NCI-H2227 (cell line): ENCODE measurements around the gene KRTAP12-4.
"Not testable (repeated sequence)": the region's sequence is repeated elsewhere in the genome, so short reads cannot be mapped to it uniquely, and the experiment has no call there.

Experiments used
- DNase-seq: peaks from one replicate; lab custom pipeline; 2025; ENCODE audit not compliant: unreplicated experiment; lab: John Stamatoyannopoulos, UW

Gene KRTAP12-4

DNA sequence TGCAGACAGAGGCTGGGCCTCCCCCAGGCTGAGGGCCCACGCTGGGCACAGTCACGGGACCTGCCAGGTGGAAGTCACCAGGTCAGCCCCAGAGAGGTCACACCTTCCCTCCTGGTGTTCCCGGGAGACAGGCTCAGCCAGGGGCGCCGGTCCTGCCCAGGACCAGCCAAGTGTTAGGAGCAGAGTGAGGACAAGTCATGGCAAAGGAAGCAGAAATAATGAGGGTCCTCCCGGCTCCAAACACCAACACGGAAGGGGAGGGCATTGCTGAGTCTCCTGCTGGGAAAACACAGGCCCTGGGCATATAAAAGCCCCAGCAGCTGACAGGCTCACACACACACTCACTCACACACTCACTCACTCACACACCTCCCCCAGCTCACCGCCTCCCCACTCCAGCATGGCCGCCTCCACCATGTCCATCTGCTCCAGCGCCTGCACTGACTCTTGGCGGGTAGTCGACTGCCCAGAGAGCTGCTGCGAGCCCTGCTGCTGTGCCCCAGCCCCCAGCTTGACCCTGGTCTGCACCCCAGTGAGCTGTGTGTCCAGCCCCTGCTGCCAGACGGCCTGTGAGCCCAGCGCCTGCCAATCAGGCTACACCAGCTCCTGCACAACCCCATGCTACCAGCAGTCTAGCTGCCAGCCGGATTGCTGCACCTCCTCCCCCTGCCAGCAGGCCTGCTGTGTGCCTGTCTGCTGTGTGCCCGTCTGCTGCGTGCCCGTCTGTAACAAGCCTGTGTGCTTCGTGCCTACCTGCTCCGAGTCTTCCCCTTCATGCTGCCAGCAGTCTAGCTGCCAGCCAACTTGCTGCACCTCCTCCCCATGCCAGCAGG is 17.2 kb downstream of the KRTAP12-4 start, which contains the start of gene KRTAP10-10:
Gene KRTAP10-10 (plus strand): TSS at position 339 of the 833 bp plus-strand sequence. CDS start 62 bp downstream, at position 401.
- peak; percentile 66 for DNase-seq

DNA sequence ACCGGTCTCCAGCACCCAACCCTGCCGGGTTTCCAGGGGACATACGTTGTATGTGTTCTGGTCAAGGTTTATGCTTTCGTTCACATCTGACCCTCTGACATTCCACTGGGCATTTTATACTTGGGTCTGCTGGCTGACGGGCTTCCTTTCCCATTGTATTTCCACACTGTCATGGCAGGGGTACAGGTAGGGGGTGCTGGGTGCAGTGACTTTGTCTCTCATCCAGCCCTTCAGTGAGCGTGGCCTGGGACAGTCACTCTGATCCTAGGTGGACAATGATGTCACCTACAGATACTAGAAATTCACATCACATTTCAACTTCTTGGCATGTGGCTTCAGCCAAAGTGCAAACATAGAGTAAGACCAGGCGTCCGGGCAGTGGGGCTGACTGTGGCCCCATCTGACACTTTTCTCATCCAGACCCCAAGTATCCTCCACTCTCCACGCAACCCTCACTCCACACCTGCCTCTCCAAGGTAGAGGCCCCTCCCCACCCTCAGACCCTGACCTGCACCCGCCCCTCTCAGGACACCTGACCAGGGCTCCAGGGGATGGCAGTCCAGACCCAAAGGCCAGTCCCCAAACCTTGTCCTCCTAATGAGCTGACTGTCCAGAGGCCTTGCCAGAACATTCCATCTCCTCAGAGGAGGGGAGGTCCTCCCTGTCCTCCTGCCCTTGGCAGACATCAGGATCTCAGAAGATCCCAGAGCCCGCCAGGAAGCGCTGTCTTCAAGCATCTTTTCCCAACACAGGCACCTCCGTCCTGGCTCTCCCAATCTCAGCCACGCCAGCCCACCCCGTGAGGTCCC is 18.0 kb downstream of the KRTAP12-4 start:
- no peak for DNase-seq

DNA sequence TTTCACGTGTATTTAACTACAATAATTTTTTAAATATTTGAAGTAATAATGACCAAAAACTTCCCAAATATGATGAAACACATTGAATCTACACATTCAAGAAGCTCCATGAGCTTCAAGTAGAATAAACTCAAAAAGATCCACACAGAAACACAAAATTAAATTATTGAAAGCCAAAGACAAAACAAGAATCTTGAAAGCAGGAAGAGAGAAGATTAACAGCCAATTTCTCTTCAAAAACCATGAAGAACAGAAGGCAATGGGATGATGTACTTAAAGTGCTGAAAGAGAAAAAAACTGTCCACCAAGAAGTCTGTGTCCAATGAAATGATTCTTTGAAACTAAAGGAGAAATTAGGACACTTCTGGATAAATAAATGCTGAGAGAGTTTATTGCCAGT is 22.4 kb downstream of the KRTAP12-4 start:
- DNase-seq, result no peak

DNA sequence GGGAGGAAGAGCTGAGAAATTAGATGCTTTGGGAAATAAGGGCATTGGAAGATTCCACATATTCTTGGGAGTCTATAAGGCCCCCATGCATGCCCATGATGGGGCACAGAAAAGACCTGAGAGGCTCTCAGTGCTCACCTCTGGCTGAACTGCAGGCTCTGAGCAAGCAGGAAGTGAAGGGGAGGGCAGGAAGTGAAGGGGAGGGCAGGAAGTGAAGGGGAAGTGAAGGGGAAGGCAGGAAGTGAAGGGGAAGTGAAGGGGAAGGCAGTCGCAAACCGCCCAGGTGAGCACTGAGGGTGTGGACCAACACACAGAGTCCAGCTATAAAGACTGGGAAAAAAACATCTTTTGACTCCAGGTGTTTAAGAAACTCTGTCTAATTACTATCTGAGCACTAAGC is 24.0 kb downstream of the KRTAP12-4 start:
- no peak for DNase-seq

DNA sequence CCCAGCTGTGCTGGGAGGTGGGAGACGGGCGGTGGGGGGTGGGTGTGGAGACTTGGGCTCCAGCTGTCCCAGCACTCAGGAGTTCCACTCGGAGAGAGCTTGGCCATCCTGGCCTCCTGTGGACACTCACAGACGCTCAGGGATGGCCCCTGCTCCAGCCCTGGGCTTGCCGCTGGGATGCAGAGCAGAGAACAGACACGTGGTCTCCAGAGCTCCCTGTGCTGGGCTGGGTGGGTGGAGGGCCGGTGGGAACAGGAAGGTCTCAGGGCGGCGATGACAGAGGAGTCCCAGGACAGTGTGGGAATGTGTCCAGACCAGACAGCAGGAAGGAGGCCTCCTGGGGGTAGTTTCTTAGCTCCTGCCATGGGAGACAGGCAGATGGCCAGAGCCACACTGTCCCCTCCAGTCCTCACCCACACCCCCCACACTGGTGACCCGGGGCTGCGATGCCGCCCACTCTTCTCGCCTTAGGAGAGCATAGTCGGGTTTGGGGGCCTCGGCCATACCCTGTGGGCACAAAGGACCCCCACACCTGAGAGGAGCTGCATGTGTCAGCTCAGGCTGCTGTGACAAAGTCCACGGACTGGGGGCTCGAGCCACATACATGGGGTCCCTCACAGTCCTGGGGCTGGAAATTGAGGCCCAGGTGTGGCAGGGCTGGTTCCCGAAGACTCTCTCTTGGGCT is 25.6 kb downstream of the KRTAP12-4 start:
- no peak for DNase-seq

DNA sequence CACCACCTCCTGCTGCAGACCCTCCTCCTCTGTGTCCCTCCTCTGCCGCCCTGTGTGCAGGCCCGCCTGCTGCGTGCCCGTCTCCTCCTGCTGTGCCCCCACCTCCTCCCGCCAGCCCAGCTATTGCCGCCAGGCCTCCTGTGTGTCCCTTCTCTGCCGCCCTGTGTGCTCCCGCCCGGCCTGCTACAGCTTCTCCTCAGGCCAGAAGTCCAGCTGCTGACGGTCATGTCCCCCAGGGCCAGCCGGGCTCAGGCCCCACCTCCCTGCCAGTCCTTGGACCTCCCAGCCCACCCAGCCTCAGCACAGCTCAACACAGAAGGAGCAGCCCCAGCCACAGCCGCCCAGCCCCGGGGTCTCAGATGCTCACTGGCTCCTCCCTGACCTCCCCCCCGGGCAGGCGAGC is 26.6 kb downstream of the KRTAP12-4 start:
- DNase-seq, result not testable (repeated sequence)

DNA sequence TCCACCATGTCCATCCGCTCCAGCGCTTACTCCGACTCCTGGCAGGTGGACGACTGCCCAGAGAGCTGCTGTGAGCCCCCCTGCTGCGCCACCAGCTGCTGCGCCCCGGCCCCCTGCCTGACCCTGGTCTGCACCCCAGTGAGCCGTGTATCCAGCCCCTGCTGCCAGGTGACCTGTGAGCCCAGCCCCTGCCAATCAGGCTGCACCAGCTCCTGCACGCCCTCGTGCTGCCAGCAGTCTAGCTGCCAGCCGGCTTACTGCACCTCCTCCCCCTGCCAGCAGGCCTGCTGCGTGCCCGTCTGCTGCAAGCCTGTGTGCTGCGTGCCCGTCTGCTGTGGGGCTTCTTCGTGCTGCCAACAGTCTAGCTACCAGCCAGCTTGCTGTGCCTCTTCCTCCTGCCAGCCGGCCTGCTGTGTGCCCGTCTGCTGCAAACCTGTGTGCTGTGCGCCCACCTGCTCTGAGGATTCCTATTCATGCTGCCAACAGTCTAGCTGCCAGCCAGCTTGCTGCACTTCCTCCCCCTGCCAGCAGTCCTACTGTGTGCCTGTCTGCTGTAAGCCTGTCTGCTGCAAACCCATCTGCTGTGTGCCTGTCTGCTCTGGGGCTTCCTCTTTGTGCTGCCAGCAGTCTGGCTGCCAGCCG is 27.2 kb downstream of the KRTAP12-4 start:
- not testable (repeated sequence) for DNase-seq

DNA sequence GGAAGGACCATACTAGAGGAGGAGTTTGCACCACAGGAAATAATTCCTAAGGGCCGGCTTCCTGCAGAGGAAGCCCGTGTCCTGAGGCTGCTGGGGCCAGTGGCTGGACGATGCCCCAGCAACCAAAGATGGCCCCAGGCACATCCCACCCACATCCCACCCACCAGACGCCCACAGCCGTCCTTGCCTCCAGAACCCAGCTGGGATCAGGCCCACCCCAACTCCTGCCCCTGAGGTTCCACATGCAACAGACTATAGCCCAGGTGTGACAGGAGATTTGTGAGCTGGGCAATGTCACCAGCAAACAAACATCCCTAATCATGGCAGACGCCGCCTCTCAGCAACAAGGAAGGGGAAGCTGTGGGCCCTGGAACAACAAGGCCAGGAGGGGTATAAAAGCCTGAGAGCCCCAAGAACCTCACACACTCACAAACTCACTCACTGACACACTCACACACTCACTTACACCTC is 27.8 kb downstream of the KRTAP12-4 start, which contains the start of gene KRTAP10-9:
Gene KRTAP10-9 (plus strand): TSS at position 421 of the 471 bp plus-strand sequence. CDS start 79 bp downstream, outside the sequence.
- no peak for DNase-seq

DNA sequence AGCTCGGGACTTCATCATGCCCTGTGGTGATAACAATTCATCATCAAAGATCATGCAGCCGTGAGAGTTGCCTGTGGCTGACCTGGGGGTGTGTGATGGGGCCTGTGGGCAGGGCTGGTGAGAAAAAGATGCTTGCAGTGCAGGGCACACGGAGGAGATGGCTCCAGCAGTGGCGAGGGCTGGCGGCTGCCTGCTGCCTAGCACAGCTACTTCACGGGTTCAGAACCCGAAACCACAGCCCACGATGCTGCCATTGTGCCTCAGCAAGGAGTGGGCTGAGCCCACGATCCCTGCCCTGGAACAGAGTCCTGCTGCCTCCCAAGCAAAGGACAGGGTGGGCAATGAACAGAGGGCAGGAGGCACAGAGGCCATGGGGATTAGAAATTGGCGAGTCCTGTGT is 28.2 kb downstream of the KRTAP12-4 start:
- no peak for DNase-seq

DNA sequence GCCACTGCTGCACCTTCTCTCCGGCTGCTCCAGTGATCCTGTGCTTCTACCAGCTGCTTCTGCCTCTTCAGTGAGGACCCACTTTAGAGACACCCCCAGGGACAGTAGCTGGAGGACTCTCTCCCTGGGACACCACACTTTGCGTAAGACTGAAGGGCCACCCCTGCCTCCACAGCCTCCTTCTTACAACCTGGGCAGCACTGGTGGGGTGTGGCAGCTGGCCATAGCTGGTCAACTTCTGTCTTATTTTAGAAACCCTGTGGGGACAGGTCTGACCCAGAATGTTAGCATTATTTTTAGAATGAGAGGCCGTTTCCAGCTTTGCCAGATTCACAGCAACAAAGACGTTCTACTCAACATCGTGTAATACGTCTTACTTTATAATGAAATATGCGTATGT is 28.7 kb downstream of the KRTAP12-4 start:
- DNase-seq, result no peak

DNA sequence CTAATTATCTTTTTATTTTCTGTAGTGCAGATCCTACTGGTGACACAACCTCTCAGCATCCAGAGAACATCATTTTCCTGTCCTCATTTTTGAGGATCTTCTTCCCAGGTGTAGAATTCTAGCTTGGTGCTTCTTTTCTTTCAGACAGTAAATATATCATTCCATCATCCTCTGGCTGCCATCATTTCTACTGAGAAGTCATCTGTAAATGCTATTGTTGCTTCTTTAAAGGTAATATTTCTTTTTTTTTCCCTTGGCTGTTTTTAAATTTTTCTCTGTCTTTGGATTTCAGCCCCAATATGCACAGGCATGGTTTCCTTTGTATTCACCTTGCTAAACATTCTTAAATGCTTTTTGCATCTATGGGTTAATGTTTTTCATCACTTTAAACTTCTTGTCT is 30.9 kb downstream of the KRTAP12-4 start:
- DNase-seq, result no peak

DNA sequence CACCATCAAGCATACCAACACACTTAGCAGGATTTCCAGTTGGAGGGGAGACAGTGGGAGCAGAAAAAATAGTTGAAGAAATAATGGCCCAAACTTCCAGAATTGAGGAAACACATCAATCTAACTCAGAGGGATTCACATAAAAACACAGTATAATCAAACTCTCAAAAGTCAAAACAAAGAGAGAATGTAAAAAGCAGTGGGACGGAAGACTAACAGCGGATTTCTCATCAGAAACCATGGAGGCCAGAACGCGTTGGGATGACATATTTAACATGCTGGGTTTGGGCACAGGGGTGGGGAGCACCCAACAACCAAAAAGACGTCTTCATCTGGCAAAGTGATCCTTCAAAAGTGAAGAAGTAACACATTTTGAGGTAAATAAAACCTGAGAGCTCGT is 34.6 kb downstream of the KRTAP12-4 start:
- DNase-seq, result no peak

DNA sequence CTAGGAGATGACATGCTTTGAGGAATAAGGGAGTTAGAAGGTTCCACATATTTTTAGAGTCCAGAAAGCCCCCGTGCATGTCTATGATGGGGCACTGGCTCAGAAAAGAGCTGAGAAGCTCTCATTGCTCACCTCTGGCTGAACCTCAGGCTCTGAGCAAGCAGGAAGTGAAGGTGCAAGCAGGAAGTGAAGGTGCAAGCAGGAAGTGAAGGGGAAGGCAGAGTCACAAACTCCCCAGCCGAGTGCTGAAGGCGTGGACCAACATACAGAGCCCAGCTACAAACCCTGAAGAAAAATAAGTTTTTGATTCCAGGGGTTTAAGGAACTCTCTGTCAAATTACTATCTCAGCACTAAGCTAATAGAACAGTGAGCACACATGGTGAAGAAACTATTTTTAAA is 35.5 kb downstream of the KRTAP12-4 start:
- no peak for DNase-seq

DNA sequence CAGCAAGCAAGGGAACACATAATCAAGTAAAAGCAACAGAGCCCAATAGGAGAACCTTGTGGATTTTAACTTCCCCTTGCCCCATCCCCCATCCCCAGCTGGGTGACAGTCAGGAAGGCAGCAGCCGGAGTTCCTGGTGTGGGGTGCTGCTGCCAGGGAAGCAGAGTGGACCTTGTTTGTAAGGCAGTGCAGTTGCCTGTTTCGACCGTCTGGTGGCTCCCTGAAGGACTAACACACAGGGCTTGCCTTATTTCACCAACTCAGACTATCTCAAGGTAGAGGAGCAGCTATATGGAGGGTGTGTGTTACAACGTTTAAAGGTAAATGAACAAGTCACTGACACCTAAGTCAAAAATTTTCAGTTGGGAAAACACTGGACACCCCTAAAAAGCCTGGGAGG is 36.0 kb downstream of the KRTAP12-4 start:
- DNase-seq, result no peak

DNA sequence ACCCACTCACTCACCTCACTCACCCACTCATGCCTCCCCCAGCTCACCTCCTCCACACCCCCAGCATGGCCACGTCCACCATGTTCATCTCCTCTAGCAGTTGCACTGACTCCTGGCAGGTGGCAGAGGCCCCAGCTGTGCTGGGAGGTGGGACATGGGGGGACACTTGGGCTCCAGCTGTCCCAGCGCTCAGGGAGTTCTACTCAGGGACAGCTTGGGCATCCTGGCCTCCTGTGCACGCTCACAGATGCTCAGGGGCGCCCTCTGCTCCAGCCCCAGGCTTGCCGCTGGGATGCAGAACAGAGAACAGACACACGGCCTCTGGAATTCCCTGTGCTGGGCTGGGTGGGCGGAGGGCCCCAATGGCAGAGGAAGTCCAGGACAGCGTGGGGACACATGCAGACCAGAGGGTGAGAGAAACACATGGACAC is 37.4 kb downstream of the KRTAP12-4 start:
- no peak for DNase-seq

DNA sequence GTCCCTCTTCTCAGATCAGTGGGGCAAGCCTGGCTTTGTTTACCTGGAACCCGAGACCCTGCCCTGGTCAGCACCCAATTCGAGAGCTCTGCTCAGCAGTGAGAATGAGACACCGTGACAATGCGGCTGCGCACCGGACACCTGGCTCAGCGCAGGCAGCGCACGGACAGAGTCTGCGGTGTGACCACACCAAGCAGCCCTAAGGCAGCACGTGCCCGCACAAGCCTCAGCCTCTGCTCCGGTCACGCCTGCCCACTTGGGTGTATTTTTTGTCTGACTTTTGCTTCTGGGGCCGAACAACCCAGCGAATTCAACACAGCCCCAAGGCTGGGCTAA is 37.9 kb downstream of the KRTAP12-4 start:
- no peak for DNase-seq

DNA sequence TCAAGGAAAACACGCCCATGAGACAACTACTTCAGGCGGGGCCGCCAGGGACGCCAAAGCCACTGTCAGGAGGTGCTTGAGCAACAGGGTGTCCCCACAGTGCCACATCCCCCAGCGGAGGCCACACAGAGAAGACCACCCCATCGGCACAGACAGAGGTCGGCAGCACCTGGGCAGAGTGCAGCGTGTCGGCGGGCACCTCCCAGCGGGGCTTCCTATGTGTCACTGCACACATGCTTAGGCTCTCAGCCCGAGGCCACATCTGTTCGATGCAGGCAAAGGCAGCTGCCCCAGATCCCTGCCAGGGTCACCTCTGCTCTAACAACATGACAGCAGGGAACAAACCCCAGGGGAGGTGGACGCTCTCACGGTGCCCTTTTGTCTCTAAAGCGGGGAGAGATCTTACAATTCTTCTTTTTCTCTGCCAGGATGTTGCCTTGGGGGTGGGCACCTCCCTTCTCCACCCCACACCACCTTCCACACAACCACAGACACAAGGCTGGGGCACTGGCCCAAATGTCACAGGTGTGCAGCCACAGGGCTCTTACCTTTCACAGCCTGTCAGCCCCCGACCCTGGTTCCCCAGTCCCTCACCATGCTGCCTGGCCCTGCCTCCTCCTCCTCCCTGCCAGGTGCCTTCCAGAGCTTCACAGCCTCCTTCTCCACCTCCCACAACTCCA is 38.4 kb downstream of the KRTAP12-4 start:
- DNase-seq, result no peak

DNA sequence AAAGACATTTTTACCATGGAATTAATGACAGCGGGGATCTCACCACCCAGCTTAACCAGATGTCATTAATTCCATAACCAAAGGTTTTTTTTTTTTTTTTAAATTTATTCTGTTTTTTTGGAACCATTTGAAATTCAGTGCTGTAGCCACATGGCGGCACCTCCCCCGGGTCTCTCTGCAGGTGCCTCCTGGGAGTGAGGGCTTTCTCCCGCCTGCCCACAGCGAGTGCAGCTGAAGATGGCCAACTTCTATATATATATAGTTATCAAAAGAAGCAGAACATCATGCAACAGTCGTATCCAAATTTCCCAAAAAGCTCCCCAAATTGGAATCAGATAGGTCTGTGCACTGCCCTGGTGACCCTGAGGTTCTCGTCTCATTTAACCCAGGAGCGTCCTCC is 39.0 kb downstream of the KRTAP12-4 start:
- DNase-seq, result no peak

DNA sequence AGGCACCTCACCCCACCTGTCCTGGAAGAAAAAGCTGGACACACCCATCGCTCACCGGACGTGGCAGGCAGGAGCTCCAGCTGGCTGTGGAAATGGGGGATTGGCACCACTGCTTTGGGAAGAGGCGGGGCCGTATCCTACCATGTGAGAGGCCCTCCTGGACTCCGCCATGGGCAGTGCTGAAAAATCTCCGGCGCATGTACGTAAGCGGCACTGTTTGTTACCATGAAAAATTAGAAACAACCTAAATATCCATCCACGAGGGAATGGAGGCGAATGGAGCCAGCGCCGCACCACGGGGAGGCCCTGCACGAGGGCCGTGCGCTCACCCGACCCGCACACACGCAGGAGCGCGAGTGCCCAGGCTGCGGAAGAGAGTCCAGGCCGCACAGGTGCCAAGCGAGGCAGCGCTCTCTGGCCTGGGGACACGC is 39.5 kb downstream of the KRTAP12-4 start:
- no peak for DNase-seq

DNA sequence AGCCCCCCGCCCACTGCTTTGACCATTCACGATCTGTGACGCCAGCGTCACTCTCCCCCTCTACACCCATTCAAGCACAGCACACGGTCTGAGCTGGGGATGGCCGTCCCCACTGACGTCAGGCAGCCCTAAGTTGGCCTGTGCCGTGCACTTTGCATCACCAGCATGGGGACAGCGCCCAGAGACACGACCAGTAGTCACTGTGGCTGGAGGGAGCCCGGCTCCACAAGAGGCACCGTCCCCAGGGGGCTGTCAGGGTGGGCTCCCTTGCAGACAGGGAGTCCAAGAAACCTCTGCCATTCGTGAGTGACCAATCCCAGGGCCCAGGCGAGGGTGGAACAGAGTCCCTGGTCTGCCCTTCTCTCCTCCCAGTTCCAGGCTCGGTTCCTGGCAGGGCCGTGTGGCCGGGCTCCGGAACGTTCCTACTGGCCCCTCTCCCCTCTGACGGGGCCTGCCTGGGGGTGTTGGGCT is 40.3 kb downstream of the KRTAP12-4 start:
- DNase-seq, result no peak
